K562 (cell line): ENCODE results near the gene CRHR2. TPM values are rescaled to one million over a fixed set of nuclear protein-coding genes. Genes with fewer than 3 reads are reported as not detected.

Source experiments
- ATAC-seq: fragments of 200-7000 bp; cut with Tn5 transposase; 3 replicates; pipeline ENCODE4 v1.9.1; 2020; ENCODE audit warnings: moderate library complexity
- BruUV-seq: library from RNA; stranded (reverse); fragments of 400-500 nt; replicated peaks from 2 replicates; lab custom pipeline; 2021; lab: Mats Ljungman, UMichigan
- CTCF ChIA-PET: fragments of 300-600 bp; formaldehyde crosslinking; extraction: SDS; loops from one replicate; lab custom pipeline; 2021; ENCODE audit warnings: low intra/inter-chr PET ratio; lab: Yijun Ruan, JAX
- POLR2A ChIA-PET: fragments of 300-600, 350-650 bp; sonication (Branson Sonifier 250); formaldehyde crosslinking; extraction: SDS; loops from one replicate; lab custom pipeline; 2021; ENCODE audit warnings: antibody characterized with exemption, inconsistent platforms; lab: Yijun Ruan, JAX
- DNase-seq, 4 experiments: peaks; one replicate each; pipeline versions ENCODE4 v3.0.0 to v3.0.0-alpha.2; 2011 to 2018; ENCODE audit warnings: low spot score in 3 of 4, mixed read lengths in 3 of 4; ENCODE audit errors: extremely low read depth in 1 of 4
- FAIRE-seq: peaks from 2 replicates; lab custom pipeline; 2011; peaks lifted over from hg19 to GRCh38; lab: Jason Lieb, UNC
- H2AFZ ChIP-seq: 2 replicates; pipeline ENCODE4 v1.6.0; 2011; ENCODE audit warnings: low read depth, low read length, control low read depth, inconsistent platforms
- H3K27ac ChIP-seq: fragments of 200-600 bp; 3 replicates; pipeline ENCODE4 v1.8.0; 2011; ENCODE audit warnings: low read depth, mild to moderate bottlenecking, control low read depth, inconsistent platforms, low read length, moderate library complexity, mixed read lengths; ENCODE audit errors: extremely low read depth
- H3K27me3 ChIP-seq, 2 experiments: fragments of 300-600 bp in 1 of 2; 2 replicates in 1 of 2; 3 replicates in 1 of 2; pipeline versions ENCODE4 v1.6.0 to v1.8.0; 2011; ENCODE audit warnings: inconsistent platforms in 2 of 2, low read length in 2 of 2, mild to moderate bottlenecking in 1 of 2, mixed read lengths in 1 of 2, moderate library complexity in 1 of 2; ENCODE audit not compliant: control insufficient read depth in 2 of 2, insufficient read depth in 2 of 2
- H3K36me3 ChIP-seq: fragments of 300-600 bp; 3 replicates; pipeline ENCODE4 v1.8.0; 2011; ENCODE audit warnings: mild to moderate bottlenecking, low read length, inconsistent platforms; ENCODE audit not compliant: control insufficient read depth, insufficient read depth
- H3K4me1 ChIP-seq, 2 experiments: fragments of 200-600 bp in 1 of 2; replicated peaks in 1 of 2; 2 replicates in 1 of 2; 3 replicates in 1 of 2; pipeline versions ENCODE4 v1.5.1 to v1.8.0; 2011; ENCODE audit warnings: inconsistent platforms in 2 of 2, low read length in 2 of 2, mild to moderate bottlenecking in 1 of 2, mixed read lengths in 1 of 2, moderate library complexity in 1 of 2; ENCODE audit not compliant: control insufficient read depth in 2 of 2, insufficient read depth in 2 of 2
- H3K4me2 ChIP-seq: 2 replicates; pipeline ENCODE4 v1.6.1; 2011; ENCODE audit warnings: low read length, control low read depth, inconsistent platforms, mixed read lengths; ENCODE audit not compliant: insufficient read depth
- H3K4me3 ChIP-seq: fragments of 200-600 bp; sonication (generic), shearing (Covaris generic); 2 replicates; pipeline ENCODE4 v1.5.1; 2016; ENCODE audit warnings: control low read depth, inconsistent platforms
- H3K79me2 ChIP-seq: fragments of 200-600 bp; 3 replicates; pipeline ENCODE4 v1.8.0; 2011; ENCODE audit warnings: low read length, inconsistent platforms; ENCODE audit not compliant: control insufficient read depth, insufficient read depth
- H3K9ac ChIP-seq, 2 experiments: 2 replicates each; pipeline versions ENCODE4 v1.6.0 to v1.6.1; 2011; ENCODE audit warnings: low read depth in 2 of 2, low read length in 2 of 2, control low read depth in 1 of 2, inconsistent platforms in 1 of 2, mild to moderate bottlenecking in 1 of 2, mixed read lengths in 1 of 2; ENCODE audit not compliant: insufficient read depth in 1 of 2
- H3K9me1 ChIP-seq: one replicate; pipeline ENCODE4 v1.6.0; 2011; ENCODE audit warnings: inconsistent platforms, mild to moderate bottlenecking, low read length, moderate library complexity; ENCODE audit not compliant: control insufficient read depth, insufficient read depth
- H3K9me3 ChIP-seq: replicated peaks from 2 replicates; pipeline ENCODE4 v1.5.1; 2011; ENCODE audit warnings: low read depth, low read length, inconsistent platforms; ENCODE audit not compliant: control insufficient read depth, insufficient read depth
- H4K20me1 ChIP-seq: replicated peaks from 2 replicates; pipeline ENCODE4 v1.6.1; 2011; ENCODE audit warnings: low read length, inconsistent platforms, mixed read lengths; ENCODE audit not compliant: control insufficient read depth, insufficient read depth
- BCLAF1 ChIP-seq, 2 experiments: fragments of 450-650 bp in 1 of 2; IDR thresholded peaks; 2 replicates each; pipeline ENCODE4 v1.6.1; 2011 to 2017; ENCODE audit warnings: low read depth in 2 of 2, antibody characterized with exemption in 1 of 2, borderline replicate concordance in 1 of 2, low read length in 1 of 2, mild to moderate bottlenecking in 1 of 2, mixed read lengths in 1 of 2; ENCODE audit not compliant: control insufficient read depth in 1 of 2
- CHAMP1 ChIP-seq: fragments of 450-650 bp; IDR thresholded peaks from 2 replicates; pipeline ENCODE4 v1.6.1; 2016; ENCODE audit warnings: mild to moderate bottlenecking
- E2F5 ChIP-seq: sonication (generic); formaldehyde crosslinking; IDR thresholded peaks from 2 replicates; pipeline ENCODE4 v1.8.0; 2022; ENCODE audit warnings: mild to moderate bottlenecking, missing genetic modification reagents
- E2F6 ChIP-seq, 2 experiments: IDR thresholded peaks; 2 replicates each; pipeline ENCODE4 v1.6.1; 2011; ENCODE audit warnings: borderline replicate concordance in 1 of 2, control low read depth in 1 of 2, low read depth in 1 of 2, low read length in 1 of 2, mild to moderate bottlenecking in 1 of 2, mixed read lengths in 1 of 2, moderate library complexity in 1 of 2; ENCODE audit not compliant: insufficient read depth in 1 of 2, insufficient read length in 1 of 2, poor library complexity in 1 of 2, severe bottlenecking in 1 of 2; ENCODE audit errors: extremely low read depth in 1 of 2
- ELK3 ChIP-seq: fragments of 450-650 bp; formaldehyde crosslinking; IDR thresholded peaks from 2 replicates; pipeline ENCODE4 v1.4.0; 2020; ENCODE audit warnings: mild to moderate bottlenecking
- HCFC1 ChIP-seq: IDR thresholded peaks from 2 replicates; pipeline ENCODE4 v1.6.1; 2012; ENCODE audit warnings: low read depth, low read length, improper control_type of control experiment
- IFI16 ChIP-seq: fragments of 250-450 bp; sonication (Bioruptor Pico); IDR thresholded peaks from 2 replicates; pipeline ENCODE4 v2.1.2; 2022; ENCODE audit warnings: mild to moderate bottlenecking, inconsistent platforms
- ZNF511 ChIP-seq: sonication (generic); formaldehyde crosslinking; IDR thresholded peaks from 2 replicates; pipeline ENCODE4 v1.8.0; 2022; ENCODE audit warnings: mild to moderate bottlenecking, missing genetic modification reagents
- ZNF668 ChIP-seq: fragments of 250-450 bp; sonication (Bioruptor Pico); IDR thresholded peaks from 2 replicates; pipeline ENCODE4 v1.8.0; 2022; ENCODE audit warnings: mild to moderate bottlenecking, inconsistent platforms
- WGBS: fragments of 100-300 bp; shearing (Covaris generic); methylation state at CpG from one replicate; pipeline ENCODE4 v1.1.6; 2016; ENCODE audit warnings: low coverage, mixed read lengths; ENCODE audit not compliant: insufficient coverage; ENCODE audit errors: missing lambda C conversion rate; 5-methylcytosine and 5-hydroxymethylcytosine counted together
- in situ Hi-C: fragments of 300-500 bp; cut with MboI; formaldehyde crosslinking; loops from 4 replicates; pipeline ENCODE4 v1.15.0; 2018; ENCODE audit warnings: inconsistent platforms, mixed read lengths
- intact Hi-C: fragments of 100-400 bp; cut with micrococcal nuclease; formaldehyde crosslinking; loops from 2 replicates; pipeline ENCODE4 v1.14.2; 2022
- polyA plus RNA-seq, 8 experiments: library from polyadenylated mRNA; depleted of rRNA in 4 of 8; stranded (reverse) in 5 of 8; unstranded in 3 of 8; fragments of >200 nt; fragmentation: Nextera tagmentation in 2 of 8; fragmentation: Illumina TruSeq in 1 of 8; extraction: Ambion mirVana in 2 of 8; extraction: Trizol in 1 of 8; gene quantifications; 2 replicates each; pipeline versions ENCODE4 v1.2.1 to v1.2.3, GENCODE V29; 2011 to 2014; ENCODE audit warnings: inconsistent platforms in 1 of 8, missing spikeins in 1 of 8
- total RNA-seq, 7 experiments: library from RNA; depleted of rRNA in 6 of 7; stranded (reverse); fragments of >200 nt in 6 of 7; fragmentation: Illumina TruSeq in 2 of 7; extraction: Trizol in 2 of 7; gene quantifications; 2 replicates each; pipeline versions ENCODE4 v1.2.1 to v1.2.3, GENCODE V29; 2011 to 2021; ENCODE audit warnings: low replicate concordance in 1 of 7

CRHR2 gene
- total and polyA plus RNA-seq, 9 of the 15 experiments (the other 6 are each of a cell fraction or from before 2014, with no cell fraction given) = not detected

- FAIRE-seq = no peak
- POLR2A ChIA-PET = interaction anchor here (0.9 to 2.8 kb wide), 3 partner anchors 11 to 50 kb away, joined by 3 to 15 read pairs (median 3); no protein-coding TSS in a partner anchor
- no peak overlapping the region for H3K4me2 ChIP-seq
- H3K9me3 ChIP-seq = no peaks in the 10 kb centered on the region
- no peak overlapping the region for H3K4me3 ChIP-seq
- 4% methylated on average over 20 of the region's 22 CpGs for WGBS
- BruUV-seq = no TSS peak
- no peak overlapping the region for H2AFZ ChIP-seq
- in situ Hi-C loops = no loop called here
- ATAC-seq = no peak
- H4K20me1 ChIP-seq = peaks cover 4% of the 10 kb centered on the region; the same call in 1 of the 2 replicates
- H3K27ac ChIP-seq = no peak overlapping the region
- DNase-seq = no peak
- no peaks in the 10 kb centered on the region for H3K36me3 ChIP-seq
- CTCF ChIA-PET = no interaction called here
- peaks cover 0 to 3% of the 10 kb centered on the region in 2 experiments; a peak in 1 of 5 replicates for H3K4me1 ChIP-seq
- H3K79me2 ChIP-seq = no peaks in the 10 kb centered on the region
- no peaks in the 10 kb centered on the region for H3K9me1 ChIP-seq
- no peak overlapping the region for H3K9ac ChIP-seq
- H3K27me3 ChIP-seq = peaks cover 2 to 43% of the 10 kb centered on the region in 2 experiments; a peak in 3 of 5 replicates
- intact Hi-C loops = no loop called here
- TF ChIP-seq ZNF511 (no peak), ELK3 (CRISPR knock-in tag) (no peak), BCLAF1 (IDR thresholded peaks at IDR 0.05; ENCODE audit: borderline replicate concordance in 1 of 2, control insufficient read depth in 1 of 2, low read depth in 2 of 2, low read length in 1 of 2) (no peak), HCFC1 (no peak), ZNF668 (CRISPR knock-in tag) (no peak), E2F6 (IDR thresholded peaks at IDR 0.05; ENCODE audit: borderline replicate concordance in 1 of 2, extremely low read depth in 1 of 2, insufficient read depth in 1 of 2, insufficient read length in 1 of 2, low read depth in 1 of 2, low read length in 1 of 2, poor library complexity in 1 of 2, severe bottlenecking in 1 of 2) (no peak), CHAMP1 (no peak), E2F5 (CRISPR knock-in tag) (no peak), IFI16 (CRISPR knock-in tag) (no peak)
Observed at GRCh38 chr7:30655096-30655970, 26.9 kb downstream of the CRHR2 start.
